Measurements from ENCODE around the gene FARSA. TPM values are rescaled to one million over a fixed set of nuclear protein-coding genes. Genes with fewer than 3 reads are reported as not detected.
"Not testable (repeated sequence)": the region's sequence is repeated elsewhere in the genome, so short reads cannot be mapped to it uniquely, and the experiment has no call there.

The FARSA gene
- total RNA-seq, 4 donors from 2014 or later, result 21.6 to 49.2 (median 35.8) TPM

DNA sequence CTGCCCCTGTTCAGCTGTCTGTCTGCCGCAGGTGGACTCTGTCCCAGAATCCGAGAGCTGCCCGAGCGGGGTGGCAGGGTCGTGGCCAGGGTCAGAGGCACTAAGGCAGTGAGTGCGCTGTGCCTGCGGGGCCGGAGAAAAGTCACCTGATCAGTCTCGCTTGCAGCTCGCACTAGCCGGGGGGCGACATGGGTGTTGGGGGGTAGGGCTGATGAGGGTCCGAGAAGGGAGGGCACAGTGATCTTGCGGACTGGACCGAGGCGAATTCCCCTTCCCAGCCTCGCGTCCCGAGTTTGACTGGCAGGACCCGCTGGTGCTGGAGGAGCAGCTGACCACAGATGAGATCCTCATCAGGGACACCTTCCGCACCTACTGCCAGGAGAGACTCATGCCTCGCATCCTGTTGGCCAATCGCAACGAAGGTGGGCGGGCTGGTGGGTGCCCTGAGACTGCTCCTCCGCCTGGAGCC, 41.9 kb downstream of the FARSA start:
- TF ChIP-seq EP300 (IDR thresholded peaks at IDR 0.05), result no peak
- TF ChIP-seq, protein P1, sequence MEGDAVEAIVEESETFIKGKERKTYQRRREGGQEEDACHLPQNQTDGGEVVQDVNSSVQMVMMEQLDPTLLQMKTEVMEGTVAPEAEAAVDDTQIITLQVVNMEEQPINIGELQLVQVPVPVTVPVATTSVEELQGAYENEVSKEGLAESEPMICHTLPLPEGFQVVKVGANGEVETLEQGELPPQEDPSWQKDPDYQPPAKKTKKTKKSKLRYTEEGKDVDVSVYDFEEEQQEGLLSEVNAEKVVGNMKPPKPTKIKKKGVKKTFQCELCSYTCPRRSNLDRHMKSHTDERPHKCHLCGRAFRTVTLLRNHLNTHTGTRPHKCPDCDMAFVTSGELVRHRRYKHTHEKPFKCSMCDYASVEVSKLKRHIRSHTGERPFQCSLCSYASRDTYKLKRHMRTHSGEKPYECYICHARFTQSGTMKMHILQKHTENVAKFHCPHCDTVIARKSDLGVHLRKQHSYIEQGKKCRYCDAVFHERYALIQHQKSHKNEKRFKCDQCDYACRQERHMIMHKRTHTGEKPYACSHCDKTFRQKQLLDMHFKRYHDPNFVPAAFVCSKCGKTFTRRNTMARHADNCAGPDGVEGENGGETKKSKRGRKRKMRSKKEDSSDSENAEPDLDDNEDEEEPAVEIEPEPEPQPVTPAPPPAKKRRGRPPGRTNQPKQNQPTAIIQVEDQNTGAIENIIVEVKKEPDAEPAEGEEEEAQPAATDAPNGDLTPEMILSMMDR (IDR thresholded peaks at IDR 0.05), result no peak
- TF ChIP-seq POLR2A (IDR thresholded peaks at IDR 0.05; ENCODE audit: low read depth), result no peak
- TF ChIP-seq POLR2AphosphoS5 (IDR thresholded peaks at IDR 0.05), result no peak
- intact Hi-C loops (cut with DNase I), result no loop called here
- no peak for DNase-seq (ENCODE audit: extremely low spot score)
- Histone ChIP-seq H3K9me3 (no peaks in the 10 kb centered on the region), H3K27ac (replicated peaks in 1 of 4) (peak overlapping the region; percentile 78 to 91 (median 88)), H3K4me3 (peak overlapping the region; percentile 91 to 98 (median 91)), H3K27me3 (peaks cover 0 to 9% (median 0%) of the 10 kb centered on the region in 4 donors), H3K36me3 (peaks cover 18 to 40% (median 36%) of the 10 kb centered on the region in 4 donors), H3K4me1 (peaks cover 14 to 24% (median 22%) of the 10 kb centered on the region in 4 donors)
- 5% methylated on average over 24 of the region's 26 CpGs for WGBS

DNA sequence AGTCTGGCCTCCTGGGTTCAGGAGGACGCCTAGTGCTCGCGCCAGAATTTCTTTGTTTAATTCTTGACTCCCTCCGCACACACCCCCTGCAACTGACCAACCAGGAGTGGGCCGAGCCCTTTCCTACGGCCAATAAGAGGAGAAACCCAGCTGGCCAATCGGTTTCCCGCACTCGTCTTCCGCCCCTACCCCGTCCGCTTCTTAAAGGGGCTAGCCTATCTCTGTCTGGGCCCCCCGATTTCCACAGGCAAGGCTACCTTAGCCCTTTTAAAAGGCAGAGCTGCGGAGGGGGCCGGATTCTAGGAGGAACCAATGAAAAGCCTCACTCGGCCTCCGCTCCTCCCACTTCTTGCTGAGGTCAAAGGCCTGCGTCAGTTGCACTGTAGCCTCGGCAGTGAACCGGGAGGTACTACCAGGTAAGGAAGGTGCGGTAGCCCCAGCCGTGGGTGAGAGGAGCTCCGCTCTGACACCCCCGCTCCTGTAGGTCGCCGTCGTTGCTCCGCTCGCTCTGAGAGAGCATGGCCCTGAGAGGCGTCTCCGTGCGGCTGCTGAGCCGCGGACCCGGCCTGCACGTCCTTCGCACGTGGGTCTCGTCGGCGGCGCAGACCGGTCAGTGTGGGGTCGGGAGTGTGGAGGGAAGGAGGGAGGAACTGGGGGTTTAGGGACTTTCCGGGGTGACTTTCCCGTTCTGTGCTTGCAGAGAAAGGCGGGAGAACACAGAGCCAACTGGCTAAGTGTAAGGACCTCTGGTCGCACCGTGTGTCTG, 42.5 kb downstream of the FARSA start, which contains the start of gene GCDH:
Gene GCDH (plus strand): TSS at position 374 of the 766 bp plus-strand sequence. CDS start 145 bp downstream, at position 519.
- H3K9me3 ChIP-seq, result no peaks in the 10 kb centered on the region
- DNase-seq (ENCODE audit: extremely low spot score), result peak; percentile 99
- H3K36me3 ChIP-seq, result peaks cover 14 to 34% (median 30%) of the 10 kb centered on the region in 4 donors
- WGBS, result under 1% methylated on average over 47 of the region's 49 CpGs
- TF ChIP-seq EP300 (IDR thresholded peaks at IDR 0.05) (no peak), POLR2A (IDR thresholded peaks at IDR 0.05; ENCODE audit: low read depth) (peak; percentile 47), POLR2AphosphoS5 (IDR thresholded peaks at IDR 0.05) (peak; percentile 86 to 93)
- TF ChIP-seq, protein P1 (IDR thresholded peaks at IDR 0.05), result peak in 2 of 3 experiments; percentile 2 to 16
- H3K4me3 ChIP-seq, result peak within 1 kb of the TSS; percentile 91 to 98 (median 91)
- peaks cover 0 to 16% (median 3%) of the 10 kb centered on the region in 4 donors for H3K27me3 ChIP-seq
- intact Hi-C loops (cut with DNase I), result no loop called here
- H3K4me1 ChIP-seq, result peaks cover 15 to 26% (median 24%) of the 10 kb centered on the region in 4 donors
- peak within 1 kb of the TSS; percentile 78 to 91 (median 88) for H3K27ac ChIP-seq (replicated peaks in 1 of 4)

DNA sequence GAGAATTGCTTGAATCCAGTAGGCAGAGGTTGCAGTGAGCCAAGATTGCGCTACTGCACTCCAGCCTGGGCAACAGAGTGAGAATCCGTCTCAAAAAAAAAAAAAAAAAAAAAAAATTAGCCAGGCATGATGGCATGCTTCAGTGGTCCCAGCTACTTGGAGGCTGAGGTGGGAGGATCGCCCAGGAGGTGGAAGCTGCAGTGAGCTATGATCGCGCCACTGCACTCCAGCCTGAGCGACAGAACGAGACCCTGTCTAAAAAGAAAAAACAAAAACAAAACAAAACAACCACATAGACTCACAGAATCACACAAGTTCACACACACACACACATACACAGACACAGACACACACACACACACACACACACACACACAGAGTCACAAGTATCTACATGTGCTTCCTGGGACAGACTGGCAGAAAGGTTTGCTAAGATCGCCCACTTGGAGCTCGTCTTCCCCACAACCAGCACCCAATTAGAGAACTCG, 43.2 kb downstream of the FARSA start:
- Histone ChIP-seq H3K27me3 (peaks cover 0 to 22% (median 9%) of the 10 kb centered on the region in 4 donors), H3K4me3 (peak overlapping the region; percentile 27 to 98 (median 91)), H3K4me1 (peaks cover 22 to 32% (median 30%) of the 10 kb centered on the region in 4 donors), H3K36me3 (peaks cover 13 to 27% (median 26%) of the 10 kb centered on the region in 4 donors), H3K27ac (replicated peaks in 1 of 4) (peak overlapping the region; percentile 55 to 91 (median 80))
- intact Hi-C loops (cut with DNase I); DNase-seq (ENCODE audit: extremely low spot score); H3K9me3 ChIP-seq: not testable (repeated sequence)
- 34% methylated on average over 10 of the region's 10 CpGs for WGBS

DNA sequence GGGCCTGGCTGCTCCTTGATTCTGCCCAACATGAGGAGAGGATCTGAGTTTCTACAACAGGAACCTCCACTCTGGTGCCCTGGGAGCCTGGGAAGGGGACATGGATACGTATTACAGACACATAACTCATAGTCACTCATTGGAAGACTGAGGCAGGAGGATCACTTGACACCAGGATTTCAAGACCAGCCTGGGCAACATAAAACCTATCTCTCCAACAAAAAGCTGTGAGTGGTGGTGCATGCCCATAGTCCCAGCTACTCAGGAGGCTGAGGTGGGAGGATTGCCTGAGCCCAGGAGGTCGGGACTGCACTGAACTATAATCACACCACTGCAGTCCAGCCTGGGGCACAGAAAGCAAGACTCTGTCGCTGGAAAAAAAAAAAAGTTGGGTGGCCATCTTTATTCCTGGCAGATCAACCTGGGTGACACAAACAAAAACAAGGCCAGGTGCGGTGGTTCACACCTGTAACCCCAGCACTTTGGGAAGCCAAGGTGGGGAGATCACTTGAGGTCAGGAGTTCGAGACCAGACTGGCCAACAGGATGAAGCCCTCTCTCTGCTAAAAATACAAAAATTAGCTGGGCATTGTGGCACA, 45.4 kb downstream of the FARSA start:
- intact Hi-C loops (cut with DNase I), result no loop called here
- DNase-seq (ENCODE audit: extremely low spot score), result no peak
- WGBS, result 87% methylated on average over 5 of the region's 5 CpGs
- Histone ChIP-seq H3K4me1 (peaks cover 28 to 40% (median 38%) of the 10 kb centered on the region in 4 donors), H3K36me3 (peaks cover 0 to 6% (median 3%) of the 10 kb centered on the region in 4 donors), H3K9me3 (peaks cover 0 to 13% (median 6%) of the 10 kb centered on the region in 4 donors), H3K4me3 (no peak overlapping the region), H3K27me3 (peaks cover 0 to 43% (median 21%) of the 10 kb centered on the region in 4 donors), H3K27ac (replicated peaks in 1 of 4) (no peak overlapping the region)
- TF ChIP-seq, protein P1 (IDR thresholded peaks at IDR 0.05), result no peak
- no peak for TF ChIP-seq POLR2AphosphoS5 (IDR thresholded peaks at IDR 0.05)
- TF ChIP-seq POLR2A (IDR thresholded peaks at IDR 0.05; ENCODE audit: low read depth), result no peak
- no peak for TF ChIP-seq EP300 (IDR thresholded peaks at IDR 0.05)
